Breast epithelium (tissue), 3 donors: ENCODE measurements around the gene VAV3.

ENCODE experiments used
- CTCF ChIP-seq, 3 donors: fragments of 450-650 bp; IDR thresholded peaks; one replicate each; pipeline ENCODE4 v1.5.1; 2016 to 2017; ENCODE audit warnings: antibody characterized with exemption in 3 of 3, mild to moderate bottlenecking in 3 of 3, moderate library complexity in 3 of 3
- POLR2A ChIP-seq: fragments of 450-650 bp; IDR thresholded peaks from one replicate; pipeline ENCODE4 v1.6.1; 2016; ENCODE audit warnings: antibody characterized with exemption, mild to moderate bottlenecking, moderate library complexity
- POLR2AphosphoS5 ChIP-seq, 3 donors: sonication (generic); formaldehyde crosslinking; IDR thresholded peaks; one replicate each; pipeline ENCODE4 v1.6.1; 2017; ENCODE audit warnings: antibody characterized with exemption in 3 of 3

- no peak for TF ChIP-seq POLR2A
- TF ChIP-seq CTCF (IDR thresholded peaks at IDR 0.05) = no peak
- TF ChIP-seq POLR2AphosphoS5 (IDR thresholded peaks at IDR 0.05) = no peak
Observed at GRCh38 chr1:107842241-107842640, 122.7 kb downstream of the VAV3 start.
